ENCODE results near the gene RAP1GAP2.
A peak's percentile ranks its signal among the peaks of the same experiment; 100 is the strongest.

Gene RAP1GAP2

GRCh38 chr17:2837147-2837561 is 40.9 kb downstream of the RAP1GAP2 start:
- TF ChIP-seq CTCF (IDR thresholded peaks at IDR 0.05; ENCODE audit: low read depth, low read length) = no peak
- Histone ChIP-seq H3K27me3 (no peaks in the 10 kb centered on the region), H3K36me3 (no peaks in the 10 kb centered on the region), H3K9me3 (no peaks in the 10 kb centered on the region), H3K4me1 (no peaks in the 10 kb centered on the region), H3K4me3 (ENCODE audit: low read depth, low read length) (no peak overlapping the region)
- DNase-seq = no peak

- DNase-seq = no peak
- no peak overlapping the region for H3K4me3 ChIP-seq (ENCODE audit: low read depth, low read length)
- no peaks in the 10 kb centered on the region for H3K9me3 ChIP-seq
- no peaks in the 10 kb centered on the region for H3K36me3 ChIP-seq
- H3K27me3 ChIP-seq = no peaks in the 10 kb centered on the region
- no peaks in the 10 kb centered on the region for H3K4me1 ChIP-seq
- no peak for TF ChIP-seq CTCF (IDR thresholded peaks at IDR 0.05; ENCODE audit: low read depth, low read length)
These were observed 45.4 kb downstream of the RAP1GAP2 start for GRCh38 chr17:2841606-2842005.

GRCh38 chr17:2842464-2842863 is 46.2 kb downstream of the RAP1GAP2 start:
- H3K27me3 ChIP-seq = no peaks in the 10 kb centered on the region
- no peaks in the 10 kb centered on the region for H3K4me1 ChIP-seq
- no peaks in the 10 kb centered on the region for H3K36me3 ChIP-seq
- no peaks in the 10 kb centered on the region for H3K9me3 ChIP-seq
- TF ChIP-seq CTCF (IDR thresholded peaks at IDR 0.05; ENCODE audit: low read depth, low read length) = no peak
- no peak for DNase-seq
- no peak overlapping the region for H3K4me3 ChIP-seq (ENCODE audit: low read depth, low read length)

GRCh38 chr17:2844416-2844815 is 48.2 kb downstream of the RAP1GAP2 start:
- H3K27me3 ChIP-seq = no peaks in the 10 kb centered on the region
- no peak overlapping the region for H3K4me3 ChIP-seq (ENCODE audit: low read depth, low read length)
- TF ChIP-seq CTCF (IDR thresholded peaks at IDR 0.05; ENCODE audit: low read depth, low read length) = no peak
- H3K36me3 ChIP-seq = no peaks in the 10 kb centered on the region
- H3K9me3 ChIP-seq = no peaks in the 10 kb centered on the region
- no peak for DNase-seq
- peaks cover 4% of the 10 kb centered on the region; the same call in 1 of the 2 replicates for H3K4me1 ChIP-seq

- Histone ChIP-seq H3K9me3 (no peaks in the 10 kb centered on the region), H3K36me3 (no peaks in the 10 kb centered on the region), H3K27me3 (no peaks in the 10 kb centered on the region), H3K4me1 (peaks cover 4% of the 10 kb centered on the region; the same call in 1 of the 2 replicates), H3K4me3 (ENCODE audit: low read depth, low read length) (no peak overlapping the region)
- TF ChIP-seq CTCF (IDR thresholded peaks at IDR 0.05; ENCODE audit: low read depth, low read length) = no peak
- no peak for DNase-seq
These were observed 51.4 kb downstream of the RAP1GAP2 start for GRCh38 chr17:2847381-2848333.

GRCh38 chr17:2849327-2849670 is 53.1 kb downstream of the RAP1GAP2 start:
- peak; percentile 72 for DNase-seq
- no peaks in the 10 kb centered on the region for H3K27me3 ChIP-seq
- peaks cover 4% of the 10 kb centered on the region; the same call in 1 of the 2 replicates for H3K4me1 ChIP-seq
- no peaks in the 10 kb centered on the region for H3K36me3 ChIP-seq
- H3K9me3 ChIP-seq = no peaks in the 10 kb centered on the region
- no peak overlapping the region for H3K4me3 ChIP-seq (ENCODE audit: low read depth, low read length)
- TF ChIP-seq CTCF (IDR thresholded peaks at IDR 0.05; ENCODE audit: low read depth, low read length) = no peak
